ENCODE results near the gene UIMC1. TPM values are rescaled to one million over a fixed set of nuclear protein-coding genes. Genes with fewer than 3 reads are reported as not detected.

UIMC1 gene
- polyA plus RNA-seq, 1 of the 3 experiments (the other 2 are of a cell fraction) = 19.9 TPM

DNA sequence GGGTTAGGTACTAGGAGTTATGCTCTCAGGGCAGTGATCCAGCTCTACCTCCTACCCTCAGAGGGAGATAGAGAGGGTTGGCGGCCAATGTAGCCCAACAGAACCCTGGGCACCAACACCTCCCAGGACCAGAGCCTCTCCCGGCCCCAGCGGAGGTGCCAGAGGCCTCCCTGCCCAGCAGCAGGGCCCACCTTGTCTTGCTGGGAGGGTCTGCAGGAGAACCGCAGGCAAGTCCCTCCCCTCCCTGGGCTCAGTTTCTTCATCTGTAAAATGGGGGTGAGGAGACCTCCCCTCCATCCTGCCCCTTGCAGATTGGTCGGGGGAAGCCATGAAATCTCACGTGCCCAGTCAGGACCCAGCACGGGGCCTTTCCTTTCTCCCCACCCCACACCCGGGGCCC, 141.8 kb downstream of the UIMC1 start:
- CTCF ChIA-PET = interaction anchor here (1.0 to 1.2 kb wide), 2 partner anchors 9 to 291 kb away, joined by 3 to 4 read pairs; no protein-coding TSS in a partner anchor
- H2AFZ ChIP-seq (ENCODE audit: low read depth) = no peak overlapping the region
- no peaks in the 10 kb centered on the region for H4K20me1 ChIP-seq (ENCODE audit: insufficient read depth)
- no peak overlapping the region for H3K9ac ChIP-seq
- no peaks in the 10 kb centered on the region for H3K9me2 ChIP-seq
- peaks cover 4% of the 10 kb centered on the region; the same call in 1 of the 2 replicates for H3K27me3 ChIP-seq (ENCODE audit: insufficient read depth)
- H3K36me3 ChIP-seq (replicated peaks in 1 of 2; ENCODE audit: control insufficient read depth in 1 of 2, insufficient read depth in 2 of 2, low read length in 1 of 2) = no peaks in the 10 kb centered on the region
- H3F3A ChIP-seq (replicated peaks; ENCODE audit: insufficient read depth) = no peaks in the 10 kb centered on the region
- DNase-seq = no peak
- POLR2A ChIA-PET = no interaction called here
- H3K4me1 ChIP-seq (ENCODE audit: control insufficient read depth in 1 of 2, insufficient read depth in 2 of 2, low read depth in 1 of 2, low read length in 1 of 2) = peaks cover 0 to 63% of the 10 kb centered on the region in 2 experiments; a peak in 2 of 4 replicates
- H3K79me2 ChIP-seq (ENCODE audit: insufficient read depth) = no peaks in the 10 kb centered on the region
- WGBS (ENCODE audit: low lambda C conversion rate) = 75% methylated on average over 1 of the region's 8 CpGs
- H3K27ac ChIP-seq (ENCODE audit: low read depth in 2 of 2, low read length in 1 of 2) = no peak overlapping the region; a peak in 1 of 4 replicates
- H3K4me3 ChIP-seq (ENCODE audit: low read depth in 2 of 2, low read length in 1 of 2) = no peak overlapping the region
- H3K4me2 ChIP-seq = no peak overlapping the region
- H3K9me3 ChIP-seq = no peaks in the 10 kb centered on the region
- TF ChIP-seq, protein P1, sequence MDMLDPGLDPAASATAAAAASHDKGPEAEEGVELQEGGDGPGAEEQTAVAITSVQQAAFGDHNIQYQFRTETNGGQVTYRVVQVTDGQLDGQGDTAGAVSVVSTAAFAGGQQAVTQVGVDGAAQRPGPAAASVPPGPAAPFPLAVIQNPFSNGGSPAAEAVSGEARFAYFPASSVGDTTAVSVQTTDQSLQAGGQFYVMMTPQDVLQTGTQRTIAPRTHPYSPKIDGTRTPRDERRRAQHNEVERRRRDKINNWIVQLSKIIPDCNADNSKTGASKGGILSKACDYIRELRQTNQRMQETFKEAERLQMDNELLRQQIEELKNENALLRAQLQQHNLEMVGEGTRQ (IDR thresholded peaks at IDR 0.05; ENCODE audit: borderline replicate concordance, low read depth, low read length) = no peak
- TF ChIP-seq, protein P2, sequence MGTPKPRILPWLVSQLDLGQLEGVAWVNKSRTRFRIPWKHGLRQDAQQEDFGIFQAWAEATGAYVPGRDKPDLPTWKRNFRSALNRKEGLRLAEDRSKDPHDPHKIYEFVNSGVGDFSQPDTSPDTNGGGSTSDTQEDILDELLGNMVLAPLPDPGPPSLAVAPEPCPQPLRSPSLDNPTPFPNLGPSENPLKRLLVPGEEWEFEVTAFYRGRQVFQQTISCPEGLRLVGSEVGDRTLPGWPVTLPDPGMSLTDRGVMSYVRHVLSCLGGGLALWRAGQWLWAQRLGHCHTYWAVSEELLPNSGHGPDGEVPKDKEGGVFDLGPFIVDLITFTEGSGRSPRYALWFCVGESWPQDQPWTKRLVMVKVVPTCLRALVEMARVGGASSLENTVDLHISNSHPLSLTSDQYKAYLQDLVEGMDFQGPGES (IDR thresholded peaks at IDR 0.05; ENCODE audit: low read depth, low read length) = no peak
- TF ChIP-seq, protein P3, sequence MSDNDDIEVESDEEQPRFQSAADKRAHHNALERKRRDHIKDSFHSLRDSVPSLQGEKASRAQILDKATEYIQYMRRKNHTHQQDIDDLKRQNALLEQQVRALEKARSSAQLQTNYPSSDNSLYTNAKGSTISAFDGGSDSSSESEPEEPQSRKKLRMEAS (IDR thresholded peaks at IDR 0.05; ENCODE audit: low read depth) = no peak
- TF ChIP-seq POLR2AphosphoS5 (IDR thresholded peaks at IDR 0.05; ENCODE audit: low read depth, low read length) = no peak
- no peak for TF ChIP-seq MXI1 (IDR thresholded peaks at IDR 0.05; ENCODE audit: low read depth, low read length)
- TF ChIP-seq FOXM1 (IDR thresholded peaks at IDR 0.05; ENCODE audit: low read depth) = no peak
- no peak for TF ChIP-seq TCF12 (IDR thresholded peaks at IDR 0.05)
- no peak for TF ChIP-seq NRF1 (IDR thresholded peaks at IDR 0.05; ENCODE audit: low read depth, low read length)
- TF ChIP-seq, protein P4, sequence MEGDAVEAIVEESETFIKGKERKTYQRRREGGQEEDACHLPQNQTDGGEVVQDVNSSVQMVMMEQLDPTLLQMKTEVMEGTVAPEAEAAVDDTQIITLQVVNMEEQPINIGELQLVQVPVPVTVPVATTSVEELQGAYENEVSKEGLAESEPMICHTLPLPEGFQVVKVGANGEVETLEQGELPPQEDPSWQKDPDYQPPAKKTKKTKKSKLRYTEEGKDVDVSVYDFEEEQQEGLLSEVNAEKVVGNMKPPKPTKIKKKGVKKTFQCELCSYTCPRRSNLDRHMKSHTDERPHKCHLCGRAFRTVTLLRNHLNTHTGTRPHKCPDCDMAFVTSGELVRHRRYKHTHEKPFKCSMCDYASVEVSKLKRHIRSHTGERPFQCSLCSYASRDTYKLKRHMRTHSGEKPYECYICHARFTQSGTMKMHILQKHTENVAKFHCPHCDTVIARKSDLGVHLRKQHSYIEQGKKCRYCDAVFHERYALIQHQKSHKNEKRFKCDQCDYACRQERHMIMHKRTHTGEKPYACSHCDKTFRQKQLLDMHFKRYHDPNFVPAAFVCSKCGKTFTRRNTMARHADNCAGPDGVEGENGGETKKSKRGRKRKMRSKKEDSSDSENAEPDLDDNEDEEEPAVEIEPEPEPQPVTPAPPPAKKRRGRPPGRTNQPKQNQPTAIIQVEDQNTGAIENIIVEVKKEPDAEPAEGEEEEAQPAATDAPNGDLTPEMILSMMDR (IDR thresholded peaks at IDR 0.05) = no peak
- no peak for TF ChIP-seq TEAD4 (IDR thresholded peaks at IDR 0.05; ENCODE audit: borderline replicate concordance, insufficient read depth)
- TF ChIP-seq, protein P5, sequence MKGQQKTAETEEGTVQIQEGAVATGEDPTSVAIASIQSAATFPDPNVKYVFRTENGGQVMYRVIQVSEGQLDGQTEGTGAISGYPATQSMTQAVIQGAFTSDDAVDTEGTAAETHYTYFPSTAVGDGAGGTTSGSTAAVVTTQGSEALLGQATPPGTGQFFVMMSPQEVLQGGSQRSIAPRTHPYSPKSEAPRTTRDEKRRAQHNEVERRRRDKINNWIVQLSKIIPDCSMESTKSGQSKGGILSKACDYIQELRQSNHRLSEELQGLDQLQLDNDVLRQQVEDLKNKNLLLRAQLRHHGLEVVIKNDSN (IDR thresholded peaks at IDR 0.05; ENCODE audit: borderline replicate concordance, low read depth) = no peak
- no peak for TF ChIP-seq RFX5 (IDR thresholded peaks at IDR 0.05; ENCODE audit: low read length)

DNA sequence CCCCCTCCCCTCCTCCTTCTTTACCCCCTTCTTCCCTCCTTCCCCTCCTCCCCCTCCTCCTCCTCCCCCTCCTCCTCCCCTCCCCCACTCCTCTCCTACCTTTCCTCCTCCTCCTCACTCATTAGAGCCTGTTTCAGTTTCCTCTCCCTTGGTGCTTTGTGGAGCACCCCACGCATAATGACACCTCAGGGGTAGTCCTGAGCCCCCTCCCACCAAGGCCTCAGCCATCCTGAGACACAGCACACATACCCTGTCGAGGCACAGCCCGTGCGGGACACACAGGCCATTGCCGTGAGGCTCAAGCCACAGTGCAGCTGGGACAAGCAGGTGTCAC, 142.8 kb downstream of the UIMC1 start:
- Histone ChIP-seq H3K4me2 (no peak overlapping the region), H4K20me1 (ENCODE audit: insufficient read depth) (no peaks in the 10 kb centered on the region), H3K27me3 (ENCODE audit: insufficient read depth) (peaks cover 4% of the 10 kb centered on the region; the same call in 1 of the 2 replicates), H3K9ac (no peak overlapping the region), H3K27ac (ENCODE audit: low read depth in 2 of 2, low read length in 1 of 2) (no peak overlapping the region), H3K79me2 (ENCODE audit: insufficient read depth) (no peaks in the 10 kb centered on the region), H3K36me3 (replicated peaks in 1 of 2; ENCODE audit: control insufficient read depth in 1 of 2, insufficient read depth in 2 of 2, low read length in 1 of 2) (no peaks in the 10 kb centered on the region), H3K9me2 (no peaks in the 10 kb centered on the region), H3F3A (replicated peaks; ENCODE audit: insufficient read depth) (no peaks in the 10 kb centered on the region), H3K9me3 (no peaks in the 10 kb centered on the region), H3K4me3 (ENCODE audit: low read depth in 2 of 2, low read length in 1 of 2) (no peak overlapping the region), H2AFZ (ENCODE audit: low read depth) (no peak overlapping the region), H3K4me1 (ENCODE audit: control insufficient read depth in 1 of 2, insufficient read depth in 2 of 2, low read depth in 1 of 2, low read length in 1 of 2) (peaks cover 0 to 56% of the 10 kb centered on the region in 2 experiments; a peak in 2 of 4 replicates)
- ChIA-PET POLR2A (no interaction called here), CTCF (interaction anchor here (1.0 to 1.1 kb wide), 2 partner anchors 163 to 249 kb away, joined by 3 read pairs; no protein-coding TSS in a partner anchor)
- no peak for DNase-seq
- 86% methylated on average over 5 of the region's 5 CpGs for WGBS (ENCODE audit: low lambda C conversion rate)
- no peak for TF ChIP-seq RXRA (IDR thresholded peaks at IDR 0.05; ENCODE audit: borderline replicate concordance, low read depth)
- no peak for TF ChIP-seq FOXM1 (IDR thresholded peaks at IDR 0.05; ENCODE audit: low read depth)
- TF ChIP-seq RAD21 (IDR thresholded peaks at IDR 0.05; ENCODE audit: low read length) = no peak
- no peak for TF ChIP-seq FOXJ3 (CRISPR knock-in tag; IDR thresholded peaks at IDR 0.05)
- TF ChIP-seq, protein P6, sequence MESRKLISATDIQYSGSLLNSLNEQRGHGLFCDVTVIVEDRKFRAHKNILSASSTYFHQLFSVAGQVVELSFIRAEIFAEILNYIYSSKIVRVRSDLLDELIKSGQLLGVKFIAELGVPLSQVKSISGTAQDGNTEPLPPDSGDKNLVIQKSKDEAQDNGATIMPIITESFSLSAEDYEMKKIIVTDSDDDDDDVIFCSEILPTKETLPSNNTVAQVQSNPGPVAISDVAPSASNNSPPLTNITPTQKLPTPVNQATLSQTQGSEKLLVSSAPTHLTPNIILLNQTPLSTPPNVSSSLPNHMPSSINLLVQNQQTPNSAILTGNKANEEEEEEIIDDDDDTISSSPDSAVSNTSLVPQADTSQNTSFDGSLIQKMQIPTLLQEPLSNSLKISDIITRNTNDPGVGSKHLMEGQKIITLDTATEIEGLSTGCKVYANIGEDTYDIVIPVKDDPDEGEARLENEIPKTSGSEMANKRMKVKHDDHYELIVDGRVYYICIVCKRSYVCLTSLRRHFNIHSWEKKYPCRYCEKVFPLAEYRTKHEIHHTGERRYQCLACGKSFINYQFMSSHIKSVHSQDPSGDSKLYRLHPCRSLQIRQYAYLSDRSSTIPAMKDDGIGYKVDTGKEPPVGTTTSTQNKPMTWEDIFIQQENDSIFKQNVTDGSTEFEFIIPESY (IDR thresholded peaks at IDR 0.05; ENCODE audit: borderline replicate concordance, low read depth) = no peak
- TF ChIP-seq, protein P3 (IDR thresholded peaks at IDR 0.05; ENCODE audit: low read depth) = no peak
- no peak for TF ChIP-seq RCOR1 (IDR thresholded peaks at IDR 0.05; ENCODE audit: low read length)
- TF ChIP-seq FOSL2 (IDR thresholded peaks at IDR 0.05; ENCODE audit: borderline replicate concordance, low read depth) = no peak
- TF ChIP-seq, protein P4 (IDR thresholded peaks at IDR 0.05) = no peak
